ENCODE results near the gene DNLZ.

DNLZ gene

DNA sequence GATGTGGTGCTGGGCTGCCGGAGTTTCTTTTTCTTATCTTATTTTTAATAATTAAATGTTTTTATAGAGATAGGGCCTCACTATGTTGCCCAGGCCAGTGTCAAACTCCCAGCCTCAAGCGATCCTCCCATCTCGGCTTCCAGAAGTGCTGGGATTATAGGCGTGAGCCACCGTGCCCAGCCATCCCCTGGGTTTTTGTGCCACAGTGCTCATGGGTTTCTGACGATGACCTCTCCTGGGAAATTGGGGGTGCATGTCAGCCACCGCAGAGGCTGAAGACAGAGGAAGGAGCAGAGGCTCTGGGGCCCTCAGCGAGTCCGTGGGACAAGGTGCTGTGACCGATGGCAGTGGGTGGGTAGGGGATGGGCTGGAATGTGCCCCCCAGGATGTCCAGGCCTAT is 21.8 kb downstream of the DNLZ start:
- DNase-seq = no peak

DNA sequence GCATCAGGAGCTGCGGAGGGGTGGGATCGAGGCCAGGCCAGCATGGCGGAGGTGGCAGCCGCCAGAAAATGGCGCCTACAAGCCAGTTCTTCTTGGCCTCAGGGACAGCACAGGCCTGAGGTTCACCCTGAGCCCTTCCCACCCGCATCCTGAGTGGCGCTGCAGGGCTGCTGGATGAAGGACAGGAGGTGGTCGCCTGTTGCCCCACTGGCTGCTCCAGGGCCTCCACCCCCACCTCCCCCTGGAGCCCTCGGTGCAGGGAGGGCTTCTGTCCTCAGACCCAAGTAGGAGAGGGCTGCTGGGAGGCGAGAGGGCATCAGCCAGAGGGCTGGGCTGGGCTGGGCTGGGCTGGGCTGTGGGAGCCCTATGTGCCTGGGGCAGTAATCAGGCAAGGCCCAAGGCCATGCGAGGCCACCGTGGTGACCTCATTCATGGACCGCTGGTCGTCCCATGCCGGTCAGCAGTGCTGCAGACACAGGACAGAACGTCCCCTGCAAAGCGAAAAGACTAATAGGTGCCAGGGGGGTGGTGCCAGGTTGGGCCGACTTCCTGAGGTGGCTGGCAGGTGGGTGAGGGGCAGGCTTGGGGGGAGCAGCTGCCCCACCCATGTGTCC is 22.4 kb downstream of the DNLZ start:
- no peak for DNase-seq

DNA sequence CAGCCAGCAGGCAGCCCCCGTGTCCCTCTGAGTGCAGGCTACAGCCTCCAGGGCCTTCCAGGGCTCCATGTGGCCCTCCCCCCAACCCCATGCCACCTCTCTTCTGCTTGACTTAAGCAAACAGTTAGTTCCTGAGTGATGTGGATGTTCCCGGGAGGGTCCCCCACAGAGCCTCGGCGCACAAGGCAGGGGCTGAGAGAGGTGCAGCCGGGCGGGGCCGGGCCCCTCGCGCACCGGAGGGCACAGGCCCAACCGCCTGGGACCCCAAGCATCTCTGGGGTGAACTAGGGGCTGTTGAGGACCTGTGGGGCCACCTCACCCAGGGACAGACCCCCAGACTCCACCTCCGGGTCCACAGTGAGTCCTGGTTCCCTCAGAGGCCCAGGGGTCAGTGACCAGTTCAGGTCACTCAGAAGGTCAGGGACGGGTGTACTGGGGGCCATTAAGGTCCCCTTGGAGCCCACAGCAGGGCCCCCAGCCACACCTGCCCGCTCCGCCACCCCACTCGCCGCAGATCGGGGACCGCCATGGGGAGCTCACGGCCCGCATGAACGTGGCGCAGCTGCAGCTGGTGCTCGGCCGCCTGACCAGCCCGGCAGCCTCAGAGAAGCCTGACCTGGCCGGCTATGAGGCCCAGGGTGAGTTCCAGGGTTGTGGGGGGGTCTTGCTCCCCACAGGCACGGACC is 23.0 kb downstream of the DNLZ start:
- no peak for DNase-seq

DNA sequence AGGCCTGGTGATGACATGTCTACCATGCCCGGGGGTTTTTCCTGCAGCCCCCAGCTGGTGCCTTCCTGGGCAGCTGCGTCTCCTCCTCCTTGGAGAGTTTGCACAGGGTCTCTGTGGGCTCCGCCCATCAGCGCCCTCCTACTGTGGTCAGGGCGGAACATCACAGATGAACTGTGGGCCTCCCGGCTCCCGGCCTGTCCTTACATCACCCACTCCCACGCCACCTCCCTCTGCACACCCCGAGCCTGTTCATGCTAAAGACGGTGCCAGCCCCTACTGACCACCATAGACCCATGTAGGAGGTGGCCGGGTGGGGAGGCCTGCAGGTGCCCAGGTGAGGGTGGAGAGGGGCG is 23.6 kb downstream of the DNLZ start:
- no peak for DNase-seq

DNA sequence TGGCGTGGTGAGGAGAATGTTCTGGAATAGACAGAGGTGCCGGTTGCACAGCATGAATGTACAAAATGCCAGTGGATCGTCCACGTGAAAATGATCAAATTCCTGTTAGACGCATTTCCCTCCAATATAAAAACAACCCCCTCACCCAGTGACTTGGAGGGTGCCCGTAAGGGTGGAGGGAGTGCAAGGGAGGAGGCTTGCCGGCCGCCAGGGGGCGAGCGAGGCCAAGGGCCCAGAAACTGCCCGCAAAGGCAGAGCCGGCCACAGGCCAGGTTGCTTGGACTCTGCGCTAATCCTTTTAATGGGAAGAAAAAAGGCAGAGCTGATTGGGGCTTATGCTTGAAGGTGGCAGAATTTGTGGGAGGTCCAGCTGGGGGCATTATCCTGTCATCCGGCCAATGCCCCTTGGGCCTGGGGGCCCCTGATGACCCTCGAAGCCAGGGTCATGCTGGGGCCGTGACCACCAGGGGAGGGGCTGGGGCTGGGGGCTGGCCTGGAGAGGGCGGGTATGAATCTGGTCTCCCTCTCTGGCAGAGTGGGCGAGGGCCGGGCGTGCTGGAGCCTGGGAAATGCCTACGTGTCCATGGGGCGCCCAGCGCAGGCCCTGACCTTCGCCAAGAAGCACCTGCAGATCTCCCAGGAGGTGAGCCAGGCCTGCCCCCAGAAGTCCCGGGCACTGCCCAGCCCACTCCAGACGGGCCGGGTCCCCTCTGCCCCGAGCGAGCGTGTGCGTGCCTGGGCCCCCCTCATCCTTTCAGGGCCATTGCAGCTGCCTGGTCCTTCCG is 24.2 kb downstream of the DNLZ start:
- DNase-seq = no peak

DNA sequence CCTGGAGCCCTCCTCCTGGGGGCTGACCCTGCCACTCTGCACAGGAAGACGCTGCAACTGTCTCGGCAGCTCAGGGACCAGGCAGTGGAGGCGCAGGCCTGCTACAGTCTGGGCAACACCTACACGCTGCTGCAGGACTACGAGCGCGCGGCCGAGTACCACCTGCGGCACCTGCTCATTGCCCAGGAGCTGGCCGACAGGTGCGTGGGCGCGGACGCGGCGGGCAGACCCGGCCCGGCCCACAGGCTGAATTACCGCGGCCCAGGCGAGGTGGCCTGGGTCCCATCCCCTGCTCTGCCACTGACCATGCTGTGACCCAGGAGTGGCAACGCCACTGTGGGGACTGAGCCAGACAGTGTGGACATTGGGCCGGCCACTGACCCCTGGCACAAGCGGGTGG is 25.0 kb downstream of the DNLZ start:
- no peak for DNase-seq

DNA sequence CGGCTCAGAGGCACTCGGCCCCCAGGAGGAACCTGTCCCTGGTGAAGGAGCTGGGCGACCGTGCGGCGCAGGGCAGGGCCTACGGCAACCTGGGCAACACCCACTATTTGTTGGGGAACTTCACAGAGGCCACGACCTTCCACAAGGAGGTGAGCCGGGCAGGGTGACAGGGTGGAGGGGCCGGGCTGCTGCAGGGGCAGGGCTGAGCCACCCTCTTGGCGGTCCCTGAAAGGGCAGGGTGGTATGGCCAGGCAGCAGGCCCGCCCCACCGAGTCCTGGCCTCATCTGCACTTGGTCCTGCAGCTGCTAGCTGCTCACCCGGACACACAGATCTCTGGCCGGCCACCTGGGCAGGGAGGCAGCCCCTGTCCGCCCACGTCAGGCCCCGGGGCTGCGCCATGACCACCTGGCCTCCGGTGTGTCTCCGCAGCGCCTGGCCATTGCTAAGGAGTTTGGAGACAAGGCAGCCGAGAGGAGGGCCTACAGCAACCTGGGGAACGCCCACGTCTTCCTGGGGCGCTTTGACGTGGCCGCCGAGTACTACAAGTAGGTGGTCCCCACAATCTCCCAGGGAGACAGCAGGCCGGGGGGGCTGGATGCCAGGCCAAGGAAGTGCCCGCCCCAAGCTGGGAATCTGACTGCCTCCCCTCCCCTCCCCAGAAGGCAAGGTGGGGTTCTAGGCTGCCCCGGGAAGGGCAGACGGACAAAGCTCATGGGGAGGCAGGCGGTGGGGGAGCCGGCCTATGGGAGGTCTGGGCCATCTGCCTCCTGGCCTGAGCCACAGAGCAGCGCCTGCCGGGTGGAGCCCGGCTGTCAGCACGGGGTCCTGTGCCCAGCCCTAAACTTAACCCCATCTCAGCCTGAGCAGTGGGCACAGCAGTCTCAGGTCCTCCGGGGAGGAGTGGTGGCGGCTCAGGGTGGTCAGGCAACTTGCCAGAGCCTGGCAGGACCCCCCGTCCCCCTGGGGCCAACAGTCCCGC is 25.8 kb downstream of the DNLZ start:
- no peak for DNase-seq

DNA sequence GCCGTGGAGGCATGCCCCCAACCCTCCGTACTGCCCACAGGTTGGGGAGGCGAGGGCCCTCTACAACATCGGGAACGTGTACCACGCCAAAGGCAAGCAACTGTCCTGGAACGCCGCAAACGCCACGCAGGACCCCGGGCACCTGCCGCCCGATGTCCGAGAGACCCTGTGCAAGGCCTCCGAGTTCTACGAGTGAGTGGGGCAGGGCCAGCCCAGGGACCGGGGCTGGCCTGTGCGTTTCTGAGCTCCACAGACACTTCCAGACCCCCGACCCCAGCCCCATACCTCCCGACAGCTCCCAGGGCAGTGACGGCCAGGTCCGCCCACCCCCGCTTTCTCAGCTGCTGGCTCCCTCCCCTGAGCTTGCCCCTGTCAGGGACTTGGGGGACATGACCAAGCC is 26.7 kb downstream of the DNLZ start:
- DNase-seq = no peak

DNA sequence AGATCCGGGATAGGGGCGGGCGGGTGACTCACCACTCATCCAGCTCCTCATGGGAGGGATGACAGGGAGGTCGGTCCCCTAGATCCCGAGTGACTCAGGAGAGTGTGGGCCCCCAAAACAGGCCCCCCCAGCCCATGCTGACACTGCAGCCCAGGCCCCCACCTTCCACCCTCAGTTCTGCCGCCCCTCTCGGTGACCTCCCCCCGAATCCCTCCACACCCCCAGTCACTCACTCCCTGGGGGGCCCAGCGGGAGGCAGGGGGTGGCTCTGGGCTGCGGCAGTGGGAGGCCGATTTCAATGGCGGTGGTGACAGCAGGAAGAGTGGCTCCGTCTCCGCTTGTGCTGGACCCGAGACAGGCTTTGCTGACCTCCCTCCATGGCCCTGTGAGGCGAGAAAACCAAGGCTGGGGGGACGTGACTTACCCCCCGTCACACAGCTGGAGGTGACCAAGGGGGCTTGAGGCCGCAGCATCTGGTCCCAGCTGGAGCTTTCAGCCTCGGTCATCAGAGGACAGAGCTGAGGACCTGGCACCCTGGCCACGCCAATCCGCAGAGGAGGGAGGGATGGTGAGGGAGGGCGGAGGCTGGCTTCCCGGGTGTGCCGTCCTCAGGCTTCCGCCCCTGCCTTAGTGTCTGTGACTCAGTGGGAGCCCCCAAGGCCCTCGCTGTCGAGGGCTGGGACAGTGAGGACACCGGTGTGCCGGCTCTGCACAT is 27.2 kb downstream of the DNLZ start:
- DNase-seq = no peak

DNA sequence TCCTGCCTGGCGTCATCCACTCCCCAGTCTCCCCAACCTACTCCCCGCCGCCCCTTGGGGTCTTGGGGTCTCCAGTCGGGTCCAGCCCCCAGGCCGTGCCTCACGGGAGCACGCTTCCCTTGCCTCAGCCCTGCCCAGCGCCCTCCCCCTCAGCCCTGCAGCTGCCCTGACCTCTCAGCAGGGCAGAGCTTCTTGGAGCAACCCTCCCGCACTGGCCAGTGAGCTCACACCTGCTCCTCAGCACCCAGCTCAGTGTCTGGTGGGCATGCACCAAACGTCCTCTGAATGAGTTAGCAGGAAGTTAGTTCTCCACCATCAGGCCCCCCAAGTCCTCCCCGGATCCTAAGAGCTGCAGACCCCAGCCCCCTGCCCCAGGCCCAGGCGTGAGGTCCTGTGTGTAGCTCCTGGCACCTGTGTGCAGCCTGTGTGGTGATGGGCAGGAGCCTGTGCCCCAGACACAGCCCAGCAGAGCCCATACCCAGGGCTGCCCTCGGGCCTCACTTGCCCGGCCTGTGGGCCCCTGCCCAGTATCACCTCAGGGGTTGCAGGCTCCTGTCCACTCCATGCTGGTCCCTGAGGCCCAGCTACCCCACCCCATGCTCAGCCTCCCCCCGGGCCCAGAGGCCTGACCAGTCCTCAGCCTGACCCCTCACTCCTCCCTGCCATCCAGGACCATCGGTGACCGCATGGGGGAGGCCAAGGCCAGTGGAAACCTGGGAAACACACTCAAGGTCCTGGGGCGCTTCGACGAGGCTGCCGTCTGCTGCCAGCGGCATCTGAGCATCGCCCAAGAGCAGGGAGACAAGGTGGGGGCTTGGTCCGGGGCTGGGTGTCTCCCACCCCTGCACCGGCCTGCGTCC is 28.0 kb downstream of the DNLZ start:
- DNase-seq = no peak

DNA sequence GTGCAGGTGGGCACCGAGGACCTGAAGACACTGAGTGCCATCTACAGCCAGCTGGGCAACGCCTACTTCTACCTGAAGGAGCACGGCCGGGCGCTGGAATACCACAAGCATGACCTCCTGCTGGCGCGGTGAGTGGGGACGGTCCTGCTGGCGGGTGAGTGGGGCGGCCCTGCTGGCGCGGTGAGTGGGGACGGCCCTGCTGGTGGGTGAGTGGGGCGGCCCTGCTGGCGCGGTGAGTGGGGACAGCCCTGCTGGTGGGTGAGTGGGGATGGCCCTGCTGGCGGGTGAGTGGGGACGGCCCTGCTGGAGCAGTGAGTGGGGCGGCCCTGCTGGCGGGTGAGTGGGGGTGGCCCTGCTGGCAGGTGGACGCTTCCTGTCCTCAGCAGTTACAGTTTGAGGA is 29.0 kb downstream of the DNLZ start:
- no peak for DNase-seq

DNA sequence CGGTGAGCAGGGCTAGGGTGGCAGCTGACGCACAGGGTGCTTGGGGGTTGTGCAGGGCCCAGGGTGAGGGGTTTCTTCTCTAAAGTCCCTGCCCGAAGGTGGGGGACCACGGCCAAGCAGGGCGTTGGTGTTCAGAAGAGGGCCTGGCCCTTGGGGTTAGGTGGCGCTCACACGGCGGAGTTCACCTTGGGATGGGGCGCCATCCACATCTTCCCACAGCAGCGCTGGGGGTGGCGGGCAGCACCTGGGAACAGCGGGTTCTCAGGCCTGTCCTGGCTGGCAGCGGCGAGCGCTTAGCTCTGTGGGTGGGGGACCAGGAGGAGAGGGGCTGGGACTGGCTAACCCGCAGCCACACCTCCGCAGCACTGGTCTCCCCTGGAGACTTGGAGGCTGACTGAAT is 30.1 kb downstream of the DNLZ start:
- DNase-seq = no peak

DNA sequence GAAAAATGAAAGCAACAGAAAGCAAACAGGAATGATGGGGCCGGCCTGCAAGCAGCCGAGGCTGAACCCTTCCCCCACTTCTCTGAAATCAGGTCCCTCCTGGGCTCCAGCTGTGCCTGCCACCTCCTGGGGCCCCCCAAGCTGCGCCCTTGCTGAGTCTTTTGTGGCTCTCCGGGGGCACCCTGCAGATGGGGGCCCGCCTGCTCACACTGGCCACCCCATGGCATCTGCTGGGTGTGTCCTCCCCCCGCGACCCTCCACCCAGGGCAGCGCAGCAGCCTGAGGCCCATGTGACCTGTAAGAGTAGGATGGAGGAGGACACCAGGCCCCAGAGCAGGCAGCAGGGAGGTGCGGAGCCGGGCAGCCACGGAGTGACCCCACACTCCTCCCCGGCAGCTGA is 30.5 kb downstream of the DNLZ start:
- no peak for DNase-seq

DNA sequence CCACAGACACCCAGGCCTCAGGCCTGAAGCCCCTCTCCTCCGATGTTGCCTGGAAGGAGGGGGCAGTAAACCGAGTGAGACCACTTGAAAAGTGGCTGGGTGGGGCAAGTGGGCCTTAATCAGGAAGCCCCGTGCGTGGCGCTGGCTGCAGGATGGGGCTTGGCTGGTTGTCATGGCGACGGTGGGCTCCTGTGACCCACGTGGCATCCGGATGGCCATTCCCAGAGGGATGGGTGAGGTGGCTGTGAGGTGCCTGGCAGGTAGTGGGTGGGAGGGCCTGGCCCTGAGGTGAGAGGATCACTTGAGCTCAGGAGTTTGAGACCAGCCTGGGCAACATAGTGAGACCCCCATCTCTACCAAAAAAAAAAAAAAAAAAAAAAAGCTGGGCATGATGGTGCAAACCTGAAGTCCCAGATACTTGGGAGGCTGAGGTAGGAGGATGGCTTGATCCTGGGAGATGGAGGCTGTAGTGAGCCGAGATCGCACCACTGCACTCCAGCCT is 31.0 kb downstream of the DNLZ start:
- no peak for DNase-seq

DNA sequence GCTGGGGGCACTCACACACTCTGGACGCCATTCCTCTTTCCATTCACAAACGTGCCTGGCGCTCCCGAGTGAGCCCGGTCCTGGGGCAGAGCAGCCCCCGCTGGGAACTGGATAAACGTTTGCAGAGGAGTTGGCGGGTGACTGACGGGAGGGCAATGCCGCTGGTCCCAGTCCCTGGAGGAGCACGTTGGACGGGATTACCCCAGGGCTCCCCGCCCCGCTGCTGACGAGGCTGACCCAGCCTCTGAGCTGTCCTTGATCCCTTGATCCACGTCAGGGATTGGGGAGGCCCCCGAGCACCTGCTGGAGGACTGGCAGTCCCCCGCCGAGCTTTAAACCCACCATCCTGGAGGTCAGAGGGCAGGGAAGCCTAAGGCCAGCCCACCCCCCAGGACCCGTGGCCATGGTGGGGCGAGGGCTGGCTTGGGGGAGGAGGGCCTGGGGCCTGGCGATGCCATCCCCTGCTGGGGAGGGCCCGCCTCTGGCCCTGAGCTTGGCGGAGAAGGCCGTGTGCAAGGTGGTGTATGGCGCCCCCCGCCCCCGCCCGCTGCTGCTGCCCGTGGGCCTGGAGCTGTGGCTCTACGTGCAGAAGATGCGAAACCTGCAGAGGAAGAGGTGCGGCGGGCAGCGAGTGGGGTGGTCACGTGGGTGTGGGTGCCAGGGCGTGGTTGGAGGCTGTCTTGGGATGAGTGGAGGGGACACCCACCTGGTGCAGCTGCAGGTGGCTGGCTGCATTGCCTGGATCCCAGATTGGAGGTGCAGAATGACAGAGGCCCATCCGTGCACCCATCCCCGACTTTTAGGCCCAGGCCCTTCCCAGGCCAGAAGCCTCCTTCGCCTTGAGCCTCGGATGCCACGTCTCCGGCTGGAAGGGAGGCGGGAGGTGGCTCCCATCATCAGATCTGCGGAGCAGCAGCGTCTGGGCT is 31.7 kb downstream of the DNLZ start:
- DNase-seq = no peak

DNA sequence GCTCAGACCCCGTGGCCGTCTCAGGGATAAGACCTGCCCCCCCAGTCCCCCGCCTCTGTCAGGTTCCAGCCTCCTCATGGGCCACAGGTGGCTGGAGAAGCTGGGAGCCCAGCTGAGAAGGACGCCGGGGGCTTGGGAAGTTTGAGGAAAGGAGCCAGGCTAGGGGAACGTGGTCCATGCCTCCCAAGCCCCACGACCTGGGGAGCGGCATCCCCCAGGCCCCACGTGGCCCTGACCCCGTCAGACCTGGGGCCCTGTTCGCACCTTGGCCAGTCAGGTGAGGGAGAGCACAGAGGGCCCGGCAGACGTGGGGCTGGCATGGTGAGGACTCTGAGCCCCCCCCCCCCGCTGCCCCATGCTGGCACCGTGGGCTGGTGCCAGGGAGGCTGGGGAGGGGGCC is 32.5 kb downstream of the DNLZ start:
- no peak for DNase-seq

DNA sequence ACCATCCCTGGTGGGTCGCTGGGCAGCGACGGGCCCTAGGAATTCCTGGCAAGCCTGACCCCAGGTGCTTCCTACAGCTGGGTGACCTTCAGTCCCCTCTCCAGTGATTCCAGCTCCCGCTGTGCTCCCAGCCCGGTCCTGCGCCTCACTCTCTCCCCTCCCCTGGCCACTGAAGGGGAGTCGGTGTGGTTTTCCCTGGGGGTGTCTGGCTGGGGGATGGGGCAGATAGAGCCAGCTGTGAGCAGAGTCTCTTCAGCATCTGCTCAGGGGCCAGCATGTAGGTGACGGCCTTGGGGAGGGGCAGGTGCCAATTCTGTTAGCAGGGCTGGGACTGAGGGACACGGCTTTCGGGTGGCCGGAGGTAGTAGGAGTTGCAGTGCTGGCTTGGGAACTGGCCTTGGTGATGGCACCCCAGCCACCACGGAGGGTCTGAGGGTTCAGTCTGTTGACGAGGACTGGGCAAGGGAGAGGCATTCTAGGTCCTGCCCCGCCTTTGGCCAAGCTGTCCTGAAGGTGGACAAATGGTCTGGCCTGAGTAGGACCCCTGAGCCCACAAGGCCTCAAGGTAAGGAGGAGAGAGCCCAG is 33.0 kb downstream of the DNLZ start:
- DNase-seq = no peak

DNA sequence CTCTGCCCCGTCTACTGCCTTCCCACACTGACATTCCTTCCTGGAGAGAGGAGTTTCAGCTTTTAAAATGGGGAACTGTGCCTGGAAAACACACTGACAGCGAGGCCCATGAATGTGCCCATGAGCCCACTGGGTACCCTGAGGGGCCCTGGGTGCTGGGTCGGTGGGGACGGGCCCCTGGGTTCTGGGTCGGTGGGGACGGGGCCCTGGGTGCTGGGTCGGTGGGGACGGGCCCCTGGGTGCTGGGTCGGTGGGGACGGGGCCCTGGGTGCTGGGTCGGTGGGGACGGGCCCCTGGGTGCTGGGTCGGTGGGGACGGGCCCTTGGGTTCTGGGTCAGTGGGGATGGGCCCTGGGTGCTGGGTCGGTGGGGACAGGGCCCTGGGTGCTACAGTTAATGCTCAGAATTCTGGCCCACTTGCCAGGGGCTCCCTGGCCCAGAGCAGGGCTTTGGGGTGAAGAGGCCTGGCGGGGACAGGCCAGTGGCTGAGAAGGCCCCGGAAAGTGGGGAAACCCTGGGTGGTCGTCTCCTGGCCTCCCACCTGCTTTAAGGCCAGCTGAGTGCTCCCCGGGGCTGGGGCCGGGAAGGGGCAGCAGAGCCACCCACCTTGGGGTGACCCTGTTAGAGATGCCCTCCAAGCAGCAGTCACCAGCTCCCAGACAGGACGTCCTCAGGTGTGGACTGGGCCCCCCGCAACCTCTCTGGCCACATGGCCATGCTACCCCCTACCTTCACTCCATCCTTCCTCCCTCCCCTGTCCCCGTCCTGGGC is 33.7 kb downstream of the DNLZ start:
- DNase-seq = no peak

DNA sequence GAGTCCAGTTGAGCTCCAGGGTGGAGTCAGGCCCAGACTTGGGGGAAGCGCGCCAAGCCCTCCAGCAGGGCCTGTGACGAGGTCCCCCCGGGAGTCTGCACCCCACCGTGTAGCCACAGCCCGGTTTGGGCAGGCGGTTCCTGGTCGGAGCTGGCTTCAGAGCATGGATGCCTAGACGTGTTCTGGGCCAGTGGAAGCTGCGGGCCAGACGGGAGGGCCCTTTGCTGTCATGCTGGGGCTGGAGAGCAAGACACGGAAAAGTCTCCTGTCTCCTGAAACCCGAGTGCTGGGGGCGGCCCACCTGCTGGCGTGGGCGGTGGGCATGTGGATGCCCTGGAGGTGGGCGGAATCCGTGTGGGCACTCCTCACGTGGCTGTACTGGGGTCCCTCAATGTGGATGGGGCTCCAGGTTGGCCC is 34.3 kb downstream of the DNLZ start:
- DNase-seq = no peak
